ENCODE results near the gene DCPS. TPM values are rescaled to one million over a fixed set of nuclear protein-coding genes. Genes with fewer than 3 reads are reported as not detected.

Gene DCPS
- total RNA-seq, 1 experiment from 2014 or later: 34.8 TPM

DNA sequence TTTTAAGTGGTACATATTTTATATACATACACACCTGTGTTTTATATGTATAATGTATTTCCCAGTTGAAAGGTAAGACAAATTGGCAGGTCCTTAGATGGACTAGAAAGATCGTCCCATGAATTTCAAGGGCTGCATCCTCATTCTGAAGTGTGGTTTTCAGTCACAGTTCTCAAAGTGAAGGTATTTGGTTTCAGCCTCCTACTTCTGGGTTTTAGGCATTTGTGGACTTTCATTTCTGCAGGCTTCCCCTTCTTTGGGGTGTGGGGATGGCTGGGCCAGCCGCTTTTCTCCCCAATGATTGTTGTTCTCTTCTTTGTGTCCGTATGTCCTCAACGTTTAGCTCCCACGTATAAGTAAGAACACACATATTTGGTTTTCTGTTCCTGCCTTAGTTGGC lies 10.0 kb downstream of the DCPS start:
- DNase-seq (ENCODE audit: low read depth, low spot score) (no peak), ATAC-seq (no peak)
- ChIA-PET CTCF (no interaction called here), POLR2A (interaction anchor here (0.6 kb wide), 1 partner anchor 81 kb away, joined by 3 read pairs; no protein-coding TSS in a partner anchor)
- Histone ChIP-seq H3K9me3 (ENCODE audit: control insufficient read depth, insufficient read depth, low read depth, low read length) (no peaks in the 10 kb centered on the region), H3K4me1 (ENCODE audit: control insufficient read depth, insufficient read depth, low read length) (no peaks in the 10 kb centered on the region), H3K27ac (ENCODE audit: low read length) (no peak overlapping the region), H3K4me3 (ENCODE audit: low read depth in 2 of 2, low read length in 2 of 2) (no peak overlapping the region), H3K36me3 (ENCODE audit: control insufficient read depth, insufficient read depth, low read length) (no peaks in the 10 kb centered on the region), H3K27me3 (ENCODE audit: control insufficient read depth, insufficient read depth, low read length) (no peaks in the 10 kb centered on the region)
- BruUV-seq (replicated peaks): no TSS peak
- TF ChIP-seq POLR2AphosphoS5 (IDR thresholded peaks at IDR 0.05; ENCODE audit: low read depth, low read length): no peak
- TF ChIP-seq CTCF (IDR thresholded peaks at IDR 0.05): no peak
- TF ChIP-seq SIN3A (IDR thresholded peaks at IDR 0.05; ENCODE audit: borderline replicate concordance, insufficient read depth, low read depth, low read length): no peak
- no peak for TF ChIP-seq TCF7L2 (IDR thresholded peaks at IDR 0.05; ENCODE audit: low read depth, low read length)
- TF ChIP-seq, protein P1, sequence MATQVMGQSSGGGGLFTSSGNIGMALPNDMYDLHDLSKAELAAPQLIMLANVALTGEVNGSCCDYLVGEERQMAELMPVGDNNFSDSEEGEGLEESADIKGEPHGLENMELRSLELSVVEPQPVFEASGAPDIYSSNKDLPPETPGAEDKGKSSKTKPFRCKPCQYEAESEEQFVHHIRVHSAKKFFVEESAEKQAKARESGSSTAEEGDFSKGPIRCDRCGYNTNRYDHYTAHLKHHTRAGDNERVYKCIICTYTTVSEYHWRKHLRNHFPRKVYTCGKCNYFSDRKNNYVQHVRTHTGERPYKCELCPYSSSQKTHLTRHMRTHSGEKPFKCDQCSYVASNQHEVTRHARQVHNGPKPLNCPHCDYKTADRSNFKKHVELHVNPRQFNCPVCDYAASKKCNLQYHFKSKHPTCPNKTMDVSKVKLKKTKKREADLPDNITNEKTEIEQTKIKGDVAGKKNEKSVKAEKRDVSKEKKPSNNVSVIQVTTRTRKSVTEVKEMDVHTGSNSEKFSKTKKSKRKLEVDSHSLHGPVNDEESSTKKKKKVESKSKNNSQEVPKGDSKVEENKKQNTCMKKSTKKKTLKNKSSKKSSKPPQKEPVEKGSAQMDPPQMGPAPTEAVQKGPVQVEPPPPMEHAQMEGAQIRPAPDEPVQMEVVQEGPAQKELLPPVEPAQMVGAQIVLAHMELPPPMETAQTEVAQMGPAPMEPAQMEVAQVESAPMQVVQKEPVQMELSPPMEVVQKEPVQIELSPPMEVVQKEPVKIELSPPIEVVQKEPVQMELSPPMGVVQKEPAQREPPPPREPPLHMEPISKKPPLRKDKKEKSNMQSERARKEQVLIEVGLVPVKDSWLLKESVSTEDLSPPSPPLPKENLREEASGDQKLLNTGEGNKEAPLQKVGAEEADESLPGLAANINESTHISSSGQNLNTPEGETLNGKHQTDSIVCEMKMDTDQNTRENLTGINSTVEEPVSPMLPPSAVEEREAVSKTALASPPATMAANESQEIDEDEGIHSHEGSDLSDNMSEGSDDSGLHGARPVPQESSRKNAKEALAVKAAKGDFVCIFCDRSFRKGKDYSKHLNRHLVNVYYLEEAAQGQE (IDR thresholded peaks at IDR 0.05; ENCODE audit: insufficient read depth in 1 of 2, low read depth in 2 of 2, low read length in 1 of 2): no peak
- intact Hi-C loops (cut with micrococcal nuclease; ENCODE audit: unreplicated experiment) (loop anchor here (10.0 kb wide), 1 partner anchor 111 kb away; no protein-coding TSS in a partner anchor), in situ Hi-C loops (cut with HindIII; ENCODE audit: low pct_unique_long_range_greater_than_20kb, low sequenced_read_pairs) (no loop called here)

- BruUV-seq (replicated peaks): no TSS peak
- CTCF ChIA-PET: no interaction called here
- no peak overlapping the region for H3K27ac ChIP-seq (ENCODE audit: low read length)
- no peak overlapping the region for H3K4me3 ChIP-seq (ENCODE audit: low read depth in 2 of 2, low read length in 2 of 2)
- no peaks in the 10 kb centered on the region for H3K4me1 ChIP-seq (ENCODE audit: control insufficient read depth, insufficient read depth, low read length)
- DNase-seq (ENCODE audit: low read depth, low spot score) (no peak), ATAC-seq (no peak)
- no peaks in the 10 kb centered on the region for H3K27me3 ChIP-seq (ENCODE audit: control insufficient read depth, insufficient read depth, low read length)
- no peaks in the 10 kb centered on the region for H3K36me3 ChIP-seq (ENCODE audit: control insufficient read depth, insufficient read depth, low read length)
- POLR2A ChIA-PET: no interaction called here
- TF ChIP-seq CTCF (IDR thresholded peaks at IDR 0.05): no peak
- H3K9me3 ChIP-seq (ENCODE audit: control insufficient read depth, insufficient read depth, low read depth, low read length): no peaks in the 10 kb centered on the region
- intact Hi-C loops (cut with micrococcal nuclease; ENCODE audit: unreplicated experiment) (loop anchor here (10.0 kb wide), 1 partner anchor 107 kb away; no protein-coding TSS in a partner anchor), in situ Hi-C loops (cut with HindIII; ENCODE audit: low pct_unique_long_range_greater_than_20kb, low sequenced_read_pairs) (no loop called here)
These were observed 13.5 kb downstream of the DCPS start for GRCh38 chr11:126317432-126317755.
